Urinary bladder (tissue), 4 donors: ENCODE results near the gene KRTAP10-8. TPM values are rescaled to one million over a fixed set of nuclear protein-coding genes. Genes with fewer than 3 reads are reported as not detected.
"Not testable (repeated sequence)": the region's sequence is repeated elsewhere in the genome, so short reads cannot be mapped to it uniquely, and the experiment has no call there.

ENCODE experiments used
- DNase-seq: peaks from one replicate; pipeline ENCODE4 v3.0.0-alpha.2; 2015; ENCODE audit errors: extremely low spot score
- H3K27ac ChIP-seq: one replicate; pipeline ENCODE4 v1.5.1; 2013; ENCODE audit warnings: low read depth, mild to moderate bottlenecking, moderate library complexity
- H3K36me3 ChIP-seq: one replicate; pipeline ENCODE4 v1.6.1; 2013; ENCODE audit warnings: mild to moderate bottlenecking, moderate library complexity; ENCODE audit not compliant: insufficient read depth
- H3K4me1 ChIP-seq: one replicate; pipeline ENCODE4 v1.6.1; 2013; ENCODE audit warnings: mild to moderate bottlenecking, moderate library complexity; ENCODE audit not compliant: insufficient read depth
- H3K4me3 ChIP-seq: one replicate; pipeline ENCODE4 v1.5.1; 2013; ENCODE audit warnings: low read depth, low read length
- WGBS: extraction: QIAGEN DNeasy Blood & Tissue Kit; methylation state at CpG from one replicate; pipeline ENCODE4 v1.1.7; 2013; 5-methylcytosine and 5-hydroxymethylcytosine counted together
- polyA plus RNA-seq: library from polyadenylated mRNA; stranded (reverse); fragments of 200-250 nt; gene quantifications from one replicate; pipeline ENCODE4 v1.2.3, GENCODE V29; 2013
- total RNA-seq: library from RNA; depleted of rRNA; stranded (reverse); fragments of >200 nt; gene quantifications from one replicate; pipeline ENCODE4 v1.2.3, GENCODE V29; 2014
- donor health status: healthy with polysubstance abuse.
- donor health status: healthy.

Gene KRTAP10-8
- total and polyA plus RNA-seq, 2 donors, result not detected

GRCh38 chr21:44585892-44586291, 26.0 kb upstream of the KRTAP10-8 start:
- H3K4me3 ChIP-seq, result no peak overlapping the region
- 85% methylated on average over 3 of the region's 3 CpGs for WGBS
- H3K36me3 ChIP-seq, result no peaks in the 10 kb centered on the region
- no peak overlapping the region for H3K27ac ChIP-seq
- no peaks in the 10 kb centered on the region for H3K4me1 ChIP-seq
- no peak for DNase-seq

- 96% methylated on average over 2 of the region's 2 CpGs for WGBS
- H3K4me1 ChIP-seq, result no peaks in the 10 kb centered on the region
- H3K36me3 ChIP-seq, result no peaks in the 10 kb centered on the region
- no peak for DNase-seq
- H3K27ac ChIP-seq, result no peak overlapping the region
- H3K4me3 ChIP-seq, result no peak overlapping the region
Measured at GRCh38 chr21:44589094-44589493, 22.8 kb upstream of the KRTAP10-8 start.

DNA sequence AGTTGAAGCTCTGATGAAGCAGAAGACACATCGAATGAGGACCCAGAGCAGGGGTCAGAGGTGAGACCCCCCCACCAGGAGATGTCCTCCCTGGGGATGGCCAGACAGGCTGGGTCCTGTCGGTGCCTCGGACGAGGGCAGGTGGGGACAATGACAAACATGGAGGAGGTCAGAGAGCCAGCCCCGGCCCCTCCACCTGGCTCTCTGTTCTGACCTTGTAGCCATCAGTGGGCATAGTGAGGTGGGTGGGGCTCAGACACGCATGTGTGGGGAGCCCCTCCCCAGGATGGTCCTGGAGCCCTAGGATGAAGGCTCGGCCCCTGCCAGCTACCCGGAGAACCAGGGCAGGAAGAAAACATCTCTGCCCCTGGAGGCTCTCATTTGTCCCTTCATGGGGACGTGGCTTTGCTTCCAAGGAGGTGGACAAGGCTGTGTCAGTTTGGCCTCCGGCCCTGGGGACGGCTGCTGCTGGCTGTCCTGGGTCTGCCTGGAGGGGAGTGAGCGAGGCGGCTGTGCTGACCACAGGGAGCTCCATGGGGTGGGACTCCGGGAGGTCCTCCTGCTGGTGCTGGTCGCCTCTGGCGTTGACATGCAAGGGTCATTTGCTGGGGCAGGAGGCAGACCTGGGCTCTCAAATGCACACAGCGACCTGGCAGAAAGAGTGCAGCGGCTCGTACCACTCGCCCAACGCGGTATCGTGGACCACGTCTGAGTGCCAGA, 22.1 kb upstream of the KRTAP10-8 start:
- Histone ChIP-seq H3K36me3 (no peaks in the 10 kb centered on the region), H3K4me1 (no peaks in the 10 kb centered on the region), H3K27ac (no peak overlapping the region), H3K4me3 (no peak overlapping the region)
- 81% methylated on average over 24 of the region's 24 CpGs for WGBS
- no peak for DNase-seq

- H3K27ac ChIP-seq, result no peak overlapping the region
- no peak overlapping the region for H3K4me3 ChIP-seq
- DNase-seq, result no peak
- H3K4me1 ChIP-seq, result no peaks in the 10 kb centered on the region
- no peaks in the 10 kb centered on the region for H3K36me3 ChIP-seq
- 83% methylated on average over 10 of the region's 10 CpGs for WGBS
Measured at GRCh38 chr21:44590311-44590721, 21.6 kb upstream of the KRTAP10-8 start.

- H3K4me3 ChIP-seq, H3K36me3 ChIP-seq, DNase-seq, H3K27ac ChIP-seq, H3K4me1 ChIP-seq: not testable (repeated sequence)
- 57% methylated on average over 17 of the region's 19 CpGs for WGBS
Measured at GRCh38 chr21:44590897-44591800, 20.7 kb upstream of the KRTAP10-8 start.

- not testable (repeated sequence) for DNase-seq, H3K27ac ChIP-seq, H3K4me3 ChIP-seq, H3K36me3 ChIP-seq, H3K4me1 ChIP-seq
- WGBS, result 37% methylated on average over 4 of the region's 4 CpGs
Measured at GRCh38 chr21:44591801-44592130, 20.1 kb upstream of the KRTAP10-8 start.

DNA sequence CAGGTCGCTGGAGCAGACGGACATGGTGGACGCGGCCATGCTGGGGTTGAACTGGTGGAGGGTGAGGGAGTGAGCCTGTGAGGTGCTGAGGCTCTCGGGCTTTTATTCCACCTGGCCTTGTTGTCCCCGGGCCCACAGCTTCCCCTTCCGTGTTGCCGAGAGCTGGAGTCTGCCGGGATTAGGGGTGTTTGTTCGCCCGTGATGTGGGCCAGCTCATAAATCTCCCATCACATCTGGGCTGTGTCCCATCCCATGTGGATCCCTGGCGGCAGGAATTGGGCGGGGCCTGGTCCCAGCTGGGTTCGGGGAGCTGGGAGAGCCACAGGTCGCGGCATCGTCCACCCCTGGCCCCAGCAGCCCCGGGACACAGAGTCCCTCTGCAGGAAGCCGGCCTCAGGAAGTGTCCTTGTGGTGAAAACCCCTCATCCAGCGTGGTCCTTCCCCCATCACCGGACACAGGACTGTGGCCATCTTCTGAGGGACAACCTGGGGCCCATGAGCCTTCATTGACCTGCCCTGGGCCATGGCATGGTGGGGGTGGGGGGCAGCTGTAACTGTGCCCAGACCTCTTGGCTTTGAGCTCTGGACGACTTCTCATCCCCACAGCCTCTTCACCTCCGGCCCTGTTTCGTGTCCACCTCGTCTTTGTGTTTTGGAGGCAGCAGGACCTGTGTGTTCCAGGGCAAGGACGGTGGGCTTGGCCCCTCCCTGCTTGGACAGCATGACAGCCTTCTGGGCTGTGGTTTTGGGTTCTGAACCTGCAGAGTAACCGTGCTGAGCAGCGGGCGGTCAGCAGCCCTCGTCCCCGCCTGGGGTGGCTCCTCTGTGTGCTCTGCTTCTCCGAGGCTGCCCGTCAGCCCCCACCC, 19.2 kb upstream of the KRTAP10-8 start, which contains the start of gene KRTAP10-6:
TSS of gene KRTAP10-6 (minus strand) at position 60 of the 866 bp plus-strand sequence. CDS start at position 39, 21 bp downstream.
- DNase-seq, result no peak
- H3K4me3 ChIP-seq, result no peak within 1 kb of the TSS
- WGBS, result 45% methylated on average over 33 of the region's 33 CpGs
- no peaks in the 10 kb centered on the region for H3K36me3 ChIP-seq
- H3K4me1 ChIP-seq, result no peaks in the 10 kb centered on the region
- no peak within 1 kb of the TSS for H3K27ac ChIP-seq

DNA sequence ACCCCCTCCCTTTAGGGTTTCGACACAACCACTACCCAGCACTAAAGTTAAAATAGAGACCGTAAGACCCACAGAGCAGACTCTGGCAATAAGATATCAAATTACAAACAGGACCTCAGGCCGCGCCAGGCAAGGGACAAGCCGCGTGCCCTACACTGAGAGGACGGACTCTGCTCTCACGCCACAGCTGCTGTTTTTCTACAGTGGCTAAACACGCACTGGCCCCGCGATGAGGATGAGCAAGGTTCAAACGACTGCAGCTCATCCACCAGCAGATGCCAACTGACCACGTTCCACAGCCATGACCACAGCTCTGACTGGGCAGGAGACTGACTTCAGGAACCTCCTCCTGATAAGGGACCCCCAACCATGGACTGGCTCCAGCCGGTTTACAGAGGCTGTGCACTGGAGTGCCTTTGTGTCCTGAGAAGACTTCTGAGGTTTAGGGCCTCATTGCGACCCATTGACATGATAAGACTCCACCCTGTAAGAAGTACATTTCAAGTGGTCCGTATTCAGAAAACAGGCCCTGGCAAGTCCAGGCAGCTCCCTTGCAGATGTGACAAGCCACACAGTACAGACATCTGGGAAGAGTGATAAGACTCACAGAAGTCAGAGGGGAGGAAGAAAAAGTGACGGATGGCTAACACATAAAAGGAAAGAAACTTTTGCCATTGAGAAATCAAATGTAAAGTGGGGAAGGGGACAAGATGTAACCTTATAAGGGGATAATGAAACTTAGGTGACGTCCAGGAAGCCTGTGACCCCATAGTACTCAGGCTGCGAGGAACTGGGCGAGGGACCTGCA, 18.1 kb upstream of the KRTAP10-8 start:
- Histone ChIP-seq H3K27ac (no peak overlapping the region), H3K36me3 (no peaks in the 10 kb centered on the region), H3K4me3 (no peak overlapping the region), H3K4me1 (no peaks in the 10 kb centered on the region)
- WGBS, result 40% methylated on average over 20 of the region's 20 CpGs
- DNase-seq, result no peak

GRCh38 chr21:44594406-44594916, 17.4 kb upstream of the KRTAP10-8 start:
- Histone ChIP-seq H3K27ac (no peak overlapping the region), H3K36me3 (no peaks in the 10 kb centered on the region), H3K4me1 (no peaks in the 10 kb centered on the region), H3K4me3 (no peak overlapping the region)
- no peak for DNase-seq
- 83% methylated on average over 12 of the region's 12 CpGs for WGBS

DNA sequence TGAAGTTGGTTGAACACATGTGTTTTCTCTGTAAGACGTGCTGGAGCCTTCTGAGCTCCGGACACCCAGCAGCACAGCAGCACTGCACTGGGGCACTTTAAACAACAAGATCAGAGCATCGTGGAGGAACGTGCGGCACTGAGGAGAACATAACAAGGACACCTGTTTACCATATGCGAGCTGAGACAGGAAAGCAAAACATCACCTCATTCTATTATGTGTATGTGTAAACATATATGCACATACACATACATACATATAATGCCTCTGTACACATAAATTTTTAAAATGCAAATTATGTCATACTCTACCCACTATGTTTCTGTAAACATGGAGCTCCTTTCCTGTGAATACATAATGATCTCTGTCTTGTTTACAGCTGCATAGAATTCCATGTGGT, 16.4 kb upstream of the KRTAP10-8 start:
- Histone ChIP-seq H3K4me3 (no peak overlapping the region), H3K36me3 (no peaks in the 10 kb centered on the region), H3K27ac (no peak overlapping the region), H3K4me1 (no peaks in the 10 kb centered on the region)
- DNase-seq, result no peak
- 54% methylated on average over 6 of the region's 6 CpGs for WGBS

DNA sequence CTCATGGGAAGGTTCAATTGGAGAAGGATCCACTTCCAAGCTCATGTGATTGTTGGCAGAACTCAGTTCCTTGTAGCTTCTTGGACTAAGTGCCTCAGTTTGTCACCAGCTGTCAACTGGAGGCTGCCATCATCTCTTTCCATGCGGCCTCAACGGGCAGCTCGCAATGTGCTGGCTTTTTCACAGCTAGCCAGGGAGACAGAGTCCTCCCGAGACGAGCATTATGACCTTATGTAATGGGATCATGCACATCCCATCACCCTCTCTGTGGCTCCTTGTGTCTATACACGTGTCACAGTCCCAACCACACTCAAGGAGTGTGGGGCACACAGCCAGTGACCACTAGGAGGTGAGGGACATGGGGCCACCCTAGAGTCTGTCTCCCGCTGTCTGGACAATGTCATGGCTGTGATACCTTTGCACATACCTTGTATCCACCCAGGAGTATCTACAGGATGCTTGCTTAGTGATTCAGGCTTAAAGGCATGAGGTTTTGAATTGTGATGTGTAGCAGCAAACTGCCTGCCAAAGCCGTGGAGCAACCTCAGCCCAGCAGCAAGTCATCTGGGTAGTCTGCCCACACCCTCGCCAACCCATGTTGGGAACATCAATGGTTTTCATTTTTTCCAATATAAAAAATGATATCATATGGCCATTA, 15.7 kb upstream of the KRTAP10-8 start:
- no peak overlapping the region for H3K4me3 ChIP-seq
- no peak overlapping the region for H3K27ac ChIP-seq
- no peaks in the 10 kb centered on the region for H3K4me1 ChIP-seq
- WGBS, result 77% methylated on average over 9 of the region's 9 CpGs
- H3K36me3 ChIP-seq, result no peaks in the 10 kb centered on the region
- DNase-seq, result no peak

DNA sequence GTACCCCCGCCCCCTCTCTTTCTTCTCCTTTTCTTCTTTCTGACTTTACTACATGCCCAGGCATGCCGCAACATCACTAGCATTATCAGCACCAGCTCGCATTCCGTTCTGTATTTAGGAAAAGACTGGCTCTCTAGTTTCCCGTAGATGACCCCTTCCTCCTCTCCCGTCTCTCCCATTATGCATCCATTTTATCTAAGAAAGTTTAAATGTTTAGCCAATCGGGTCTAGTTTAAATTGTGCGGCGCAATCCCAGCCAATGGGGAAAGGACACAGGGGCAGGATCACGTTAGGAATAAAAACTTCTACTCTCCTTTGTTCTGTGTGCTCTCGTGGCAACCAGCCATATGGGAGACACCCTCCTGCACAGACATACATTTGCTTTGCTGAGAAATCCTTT, 13.8 kb upstream of the KRTAP10-8 start:
- H3K36me3 ChIP-seq, result no peaks in the 10 kb centered on the region
- H3K4me3 ChIP-seq, result no peak overlapping the region
- no peaks in the 10 kb centered on the region for H3K4me1 ChIP-seq
- 73% methylated on average over 11 of the region's 11 CpGs for WGBS
- H3K27ac ChIP-seq, result no peak overlapping the region
- DNase-seq, result no peak
